SK-N-SH treated with all-trans-retinoic acid at 6 μM for 48 hours (cell line): ENCODE results near the gene LRP2.

Experiments
- ARNTL ChIP-seq: fragments of 450-650 bp; formaldehyde crosslinking; IDR thresholded peaks from 2 replicates; pipeline ENCODE4 v1.5.0; 2020; ENCODE audit warnings: low read depth, mild to moderate bottlenecking, moderate library complexity, borderline replicate concordance
- CSDC2 ChIP-seq: fragments of 250-450 bp; sonication (Bioruptor Pico); IDR thresholded peaks from 2 replicates; pipeline ENCODE4 v1.5.0; 2020; ENCODE audit warnings: mild to moderate bottlenecking, moderate library complexity
- ESRRG ChIP-seq: fragments of 250-450 bp; sonication (Bioruptor Pico); IDR thresholded peaks from 2 replicates; pipeline ENCODE4 v1.6.1; 2021; ENCODE audit warnings: mild to moderate bottlenecking
- PPARA ChIP-seq: fragments of 250-450 bp; sonication (Bioruptor Pico); IDR thresholded peaks from 2 replicates; pipeline ENCODE4 v1.5.0; 2020; ENCODE audit warnings: mild to moderate bottlenecking, borderline replicate concordance
- RARB ChIP-seq: fragments of 250-450 bp; sonication (Bioruptor Pico); IDR thresholded peaks from 2 replicates; pipeline ENCODE4 v1.8.0; 2021; ENCODE audit warnings: mild to moderate bottlenecking, moderate library complexity
- SNAI2 ChIP-seq: fragments of 250-450 bp; sonication (Bioruptor Pico); IDR thresholded peaks from 2 replicates; pipeline ENCODE4 v1.5.0; 2020; ENCODE audit warnings: mild to moderate bottlenecking, moderate library complexity
- TCF4 ChIP-seq: fragments of 250-450 bp; sonication (Bioruptor Pico); IDR thresholded peaks from 2 replicates; pipeline ENCODE4 v1.8.0; 2021; ENCODE audit warnings: mild to moderate bottlenecking, moderate library complexity, borderline replicate concordance
- TOX ChIP-seq: fragments of 250-450 bp; sonication (Bioruptor Pico); IDR thresholded peaks from 2 replicates; pipeline ENCODE4 v1.8.0; 2021; ENCODE audit warnings: mild to moderate bottlenecking, moderate library complexity, borderline replicate concordance
- ZFP3 ChIP-seq: fragments of 250-450 bp; sonication (Bioruptor Pico); IDR thresholded peaks from 2 replicates; pipeline ENCODE4 v1.5.0; 2020; ENCODE audit warnings: mild to moderate bottlenecking, moderate library complexity
- ZFP30 ChIP-seq: fragments of 450-650 bp; formaldehyde crosslinking; IDR thresholded peaks from 2 replicates; pipeline ENCODE4 v1.5.0; 2022; ENCODE audit warnings: mild to moderate bottlenecking, moderate library complexity
- ZNF70 ChIP-seq: fragments of 450-650 bp; formaldehyde crosslinking; IDR thresholded peaks from 2 replicates; pipeline ENCODE4 v1.5.0; 2020; ENCODE audit warnings: mild to moderate bottlenecking, moderate library complexity
- TF ChIP-seq, protein P1 (sequence below): fragments of 250-450 bp; sonication (Bioruptor Pico); IDR thresholded peaks from 2 replicates; pipeline ENCODE4 v1.5.1; 2020; ENCODE audit warnings: low read depth, mild to moderate bottlenecking, moderate library complexity

GRCh38 chr2:169259402-169259801 is 102.9 kb downstream of the LRP2 start:
- TF ChIP-seq ZFP3 (CRISPR knock-in tag): no peak
- no peak for TF ChIP-seq TOX
- TF ChIP-seq, protein P1, sequence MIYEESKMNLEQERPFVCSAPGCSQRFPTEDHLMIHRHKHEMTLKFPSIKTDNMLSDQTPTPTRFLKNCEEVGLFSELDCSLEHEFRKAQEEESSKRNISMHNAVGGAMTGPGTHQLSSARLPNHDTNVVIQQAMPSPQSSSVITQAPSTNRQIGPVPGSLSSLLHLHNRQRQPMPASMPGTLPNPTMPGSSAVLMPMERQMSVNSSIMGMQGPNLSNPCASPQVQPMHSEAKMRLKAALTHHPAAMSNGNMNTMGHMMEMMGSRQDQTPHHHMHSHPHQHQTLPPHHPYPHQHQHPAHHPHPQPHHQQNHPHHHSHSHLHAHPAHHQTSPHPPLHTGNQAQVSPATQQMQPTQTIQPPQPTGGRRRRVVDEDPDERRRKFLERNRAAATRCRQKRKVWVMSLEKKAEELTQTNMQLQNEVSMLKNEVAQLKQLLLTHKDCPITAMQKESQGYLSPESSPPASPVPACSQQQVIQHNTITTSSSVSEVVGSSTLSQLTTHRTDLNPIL (CRISPR knock-in tag): no peak
- TF ChIP-seq PPARA (CRISPR knock-in tag): no peak
- TF ChIP-seq CSDC2 (CRISPR knock-in tag): no peak
- TF ChIP-seq ARNTL (CRISPR knock-in tag): no peak
- TF ChIP-seq ZFP30 (CRISPR knock-in tag): no peak
- no peak for TF ChIP-seq RARB
- TF ChIP-seq TCF4 (CRISPR knock-in tag): no peak
- no peak for TF ChIP-seq ZNF70 (CRISPR knock-in tag)
- TF ChIP-seq SNAI2 (CRISPR knock-in tag): no peak
- no peak for TF ChIP-seq ESRRG (CRISPR knock-in tag)
